Keratinocyte (primary cell): Measurements from ENCODE around the gene SLC34A2. TPM values are rescaled to one million over a fixed set of nuclear protein-coding genes. Genes with fewer than 3 reads are reported as not detected.
"Not testable (repeated sequence)": the region's sequence is repeated elsewhere in the genome, so short reads cannot be mapped to it uniquely, and the experiment has no call there.

Source experiments
- DNase-seq: peaks from one replicate; pipeline ENCODE4 v3.0.0-alpha.2; 2011; ENCODE audit warnings: low read depth, missing footprints, low spot score
- FAIRE-seq: peaks from 2 replicates; lab custom pipeline; 2011; peaks lifted over from hg19 to GRCh38; lab: Jason Lieb, UNC
- H2AFZ ChIP-seq: 2 replicates; pipeline ENCODE4 v1.6.0; 2012; ENCODE audit warnings: low read length, control low read depth, inconsistent platforms; ENCODE audit not compliant: control insufficient read depth
- H3K27ac ChIP-seq: 2 replicates; pipeline ENCODE4 v1.5.1; 2011; ENCODE audit warnings: low read length; ENCODE audit not compliant: control insufficient read depth, insufficient read depth
- H3K27me3 ChIP-seq: 3 replicates; pipeline ENCODE4 v1.6.0; 2011; ENCODE audit warnings: low read length; ENCODE audit not compliant: control insufficient read depth, insufficient read depth; ENCODE audit errors: extremely low read depth
- H3K36me3 ChIP-seq, 2 experiments: 2 replicates in 1 of 2; 3 replicates in 1 of 2; pipeline ENCODE4 v1.5.1; 2011; ENCODE audit warnings: low read length in 2 of 2, mild to moderate bottlenecking in 1 of 2; ENCODE audit not compliant: control insufficient read depth in 2 of 2, insufficient read depth in 2 of 2; ENCODE audit errors: extremely low read depth in 1 of 2
- H3K4me1 ChIP-seq: 3 replicates; pipeline ENCODE4 v1.5.1; 2011; ENCODE audit warnings: low read length; ENCODE audit not compliant: control insufficient read depth, insufficient read depth; ENCODE audit errors: extremely low read depth
- H3K4me2 ChIP-seq: 3 replicates; pipeline ENCODE4 v1.6.0; 2011; ENCODE audit warnings: low read depth, low read length; ENCODE audit not compliant: control insufficient read depth, insufficient read depth; ENCODE audit errors: extremely low read depth
- H3K4me3 ChIP-seq, 3 experiments: fragments of 200-600 bp in 1 of 3; sonication (generic) in 1 of 3; 2 replicates in 2 of 3; 3 replicates in 1 of 3; pipeline ENCODE4 v1.5.1; 2011 to 2016; ENCODE audit warnings: low read length in 3 of 3, mild to moderate bottlenecking in 3 of 3, control low read depth in 2 of 3, inconsistent platforms in 1 of 3, low read depth in 1 of 3, mixed read lengths in 1 of 3, mixed run types in 1 of 3, moderate library complexity in 1 of 3; ENCODE audit not compliant: control insufficient read depth in 2 of 3, insufficient read depth in 2 of 3; ENCODE audit errors: extremely low read depth in 1 of 3
- H3K79me2 ChIP-seq: 2 replicates; pipeline ENCODE4 v1.6.0; 2012; ENCODE audit warnings: low read length; ENCODE audit not compliant: control insufficient read depth, insufficient read depth
- H3K9ac ChIP-seq: 3 replicates; pipeline ENCODE4 v1.6.0; 2011; ENCODE audit warnings: low read length; ENCODE audit not compliant: control insufficient read depth, insufficient read depth; ENCODE audit errors: extremely low read depth
- H3K9me1 ChIP-seq: 3 replicates; pipeline ENCODE4 v1.6.0; 2011; ENCODE audit warnings: low read length; ENCODE audit not compliant: control insufficient read depth, insufficient read depth; ENCODE audit errors: extremely low read depth
- H3K9me3 ChIP-seq: 2 replicates; pipeline ENCODE4 v1.5.1; 2012; ENCODE audit warnings: low read depth, low read length; ENCODE audit not compliant: control insufficient read depth
- H4K20me1 ChIP-seq: 3 replicates; pipeline ENCODE4 v1.6.0; 2011; ENCODE audit warnings: low read length; ENCODE audit not compliant: control insufficient read depth, insufficient read depth; ENCODE audit errors: extremely low read depth
- EZH2 ChIP-seq: IDR thresholded peaks from one replicate; pipeline ENCODE4 v1.6.1; 2012; ENCODE audit warnings: inconsistent platforms, mild to moderate bottlenecking, low read length, moderate library complexity
- dilution Hi-C: fragments of 300-500 bp; cut with MboI; formaldehyde crosslinking; loops from one replicate; pipeline ENCODE4 v1.7.0; 2020; ENCODE audit warnings: low sequenced_read_pairs; ENCODE audit not compliant: extremely low pct_ligation_motif_present
- polyA plus RNA-seq, 5 experiments: library from polyadenylated mRNA; depleted of rRNA in 3 of 5; stranded (reverse) in 3 of 5; stranded (forward) in 1 of 5; unstranded in 1 of 5; fragments of >200 nt; gene quantifications; 1 replicate in 1 of 5; 2 replicates in 3 of 5; 3 replicates in 1 of 5; pipeline versions ENCODE4 v1.2.1 to v1.2.3, GENCODE V29; 2011 to 2012; ENCODE audit warnings: missing spikeins in 2 of 5, low read depth in 1 of 5, low replicate concordance in 1 of 5
- TF ChIP-seq, protein P1 (sequence below), 3 experiments: IDR thresholded peaks in 1 of 3; conservative IDR thresholded peaks in 1 of 3; optimal IDR thresholded peaks in 1 of 3; 2 replicates in 2 of 3; 3 replicates in 1 of 3; pipeline versions ENCODE3 to v1.5.1; 2011; ENCODE audit warnings: low read length in 3 of 3, mild to moderate bottlenecking in 3 of 3, moderate library complexity in 2 of 3, control low read depth in 1 of 3, inconsistent platforms in 1 of 3; ENCODE audit not compliant: insufficient read depth in 2 of 3; ENCODE audit errors: extremely low read depth in 1 of 3

The SLC34A2 gene
- polyA plus RNA-seq, 1 donor (not counting 4 experiments of a cell fraction or from before 2014, with no cell fraction given): not detected

DNA sequence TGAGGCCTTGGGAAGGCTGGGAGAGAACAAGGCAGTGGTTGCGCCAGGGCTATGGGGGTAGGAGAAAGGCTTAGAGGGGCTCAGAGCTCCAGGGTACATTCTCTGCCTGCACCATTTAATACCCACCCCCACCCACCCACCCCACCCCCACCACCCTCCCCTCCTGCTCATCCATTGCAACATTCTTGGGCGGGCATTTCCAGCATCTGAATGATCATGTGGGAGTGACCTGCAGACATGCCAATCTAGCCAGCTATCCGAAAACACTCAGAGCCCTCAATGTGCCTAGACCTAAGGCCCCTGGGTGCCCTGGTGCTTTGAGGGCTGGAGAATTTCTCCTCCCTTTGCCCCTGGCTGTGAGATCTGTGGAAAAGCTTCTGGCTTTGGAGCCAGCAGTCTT, 3.1 kb downstream of the SLC34A2 start:
- H3K9me1 ChIP-seq: no peaks in the 10 kb centered on the region

DNA sequence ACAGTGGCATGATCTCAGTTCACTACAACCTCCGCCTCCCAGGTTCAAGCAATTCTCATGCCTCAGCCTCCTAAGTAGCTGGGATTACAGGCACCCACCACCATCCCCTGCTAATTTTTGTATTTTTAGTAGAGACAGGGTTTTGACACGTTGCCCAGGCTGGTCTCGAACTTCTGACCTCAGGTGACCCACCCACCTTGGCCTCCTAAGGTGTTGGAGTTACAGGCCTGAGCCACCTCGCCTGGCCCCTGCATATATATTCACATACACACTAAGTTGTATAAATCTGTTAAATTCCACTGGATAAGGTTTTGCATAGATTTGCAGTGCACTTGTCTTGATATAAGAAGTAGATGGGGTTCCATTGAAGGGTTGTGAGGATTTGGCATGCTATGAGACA, 5.8 kb downstream of the SLC34A2 start:
- H3K4me2 ChIP-seq, H3K4me3 ChIP-seq, dilution Hi-C loops, H2AFZ ChIP-seq, H4K20me1 ChIP-seq, H3K4me1 ChIP-seq, DNase-seq, H3K36me3 ChIP-seq, H3K9me3 ChIP-seq, H3K27me3 ChIP-seq, H3K27ac ChIP-seq, H3K9me1 ChIP-seq, H3K9ac ChIP-seq, H3K79me2 ChIP-seq, FAIRE-seq: not testable (repeated sequence)

More for the DNA sequence above, 3.1 kb downstream of the SLC34A2 start:
- no peaks in the 10 kb centered on the region for H3K79me2 ChIP-seq
- no peak overlapping the region for H2AFZ ChIP-seq
- H3K4me2 ChIP-seq: no peak overlapping the region
- no peaks in the 10 kb centered on the region for H4K20me1 ChIP-seq
- no peaks in the 10 kb centered on the region for H3K9me3 ChIP-seq
- DNase-seq (no peak), FAIRE-seq (no peak)
- H3K4me1 ChIP-seq: no peaks in the 10 kb centered on the region
- H3K27ac ChIP-seq: no peak overlapping the region
- no peak overlapping the region for H3K9ac ChIP-seq
- no peak overlapping the region for H3K4me3 ChIP-seq
- H3K27me3 ChIP-seq: peaks cover 36% of the 10 kb centered on the region
- TF ChIP-seq, protein P1, sequence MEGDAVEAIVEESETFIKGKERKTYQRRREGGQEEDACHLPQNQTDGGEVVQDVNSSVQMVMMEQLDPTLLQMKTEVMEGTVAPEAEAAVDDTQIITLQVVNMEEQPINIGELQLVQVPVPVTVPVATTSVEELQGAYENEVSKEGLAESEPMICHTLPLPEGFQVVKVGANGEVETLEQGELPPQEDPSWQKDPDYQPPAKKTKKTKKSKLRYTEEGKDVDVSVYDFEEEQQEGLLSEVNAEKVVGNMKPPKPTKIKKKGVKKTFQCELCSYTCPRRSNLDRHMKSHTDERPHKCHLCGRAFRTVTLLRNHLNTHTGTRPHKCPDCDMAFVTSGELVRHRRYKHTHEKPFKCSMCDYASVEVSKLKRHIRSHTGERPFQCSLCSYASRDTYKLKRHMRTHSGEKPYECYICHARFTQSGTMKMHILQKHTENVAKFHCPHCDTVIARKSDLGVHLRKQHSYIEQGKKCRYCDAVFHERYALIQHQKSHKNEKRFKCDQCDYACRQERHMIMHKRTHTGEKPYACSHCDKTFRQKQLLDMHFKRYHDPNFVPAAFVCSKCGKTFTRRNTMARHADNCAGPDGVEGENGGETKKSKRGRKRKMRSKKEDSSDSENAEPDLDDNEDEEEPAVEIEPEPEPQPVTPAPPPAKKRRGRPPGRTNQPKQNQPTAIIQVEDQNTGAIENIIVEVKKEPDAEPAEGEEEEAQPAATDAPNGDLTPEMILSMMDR (optimal IDR thresholded peaks at IDR 0.05 in 1 of 3, IDR thresholded peaks at IDR 0.05 in 1 of 3, conservative IDR thresholded peaks at IDR 0.05 in 1 of 3; ENCODE audit: extremely low read depth in 1 of 3, insufficient read depth in 2 of 3, low read length in 3 of 3): no peak
- TF ChIP-seq EZH2: no peak
- dilution Hi-C loops: no loop called here
- no peaks in the 10 kb centered on the region for H3K36me3 ChIP-seq

DNA sequence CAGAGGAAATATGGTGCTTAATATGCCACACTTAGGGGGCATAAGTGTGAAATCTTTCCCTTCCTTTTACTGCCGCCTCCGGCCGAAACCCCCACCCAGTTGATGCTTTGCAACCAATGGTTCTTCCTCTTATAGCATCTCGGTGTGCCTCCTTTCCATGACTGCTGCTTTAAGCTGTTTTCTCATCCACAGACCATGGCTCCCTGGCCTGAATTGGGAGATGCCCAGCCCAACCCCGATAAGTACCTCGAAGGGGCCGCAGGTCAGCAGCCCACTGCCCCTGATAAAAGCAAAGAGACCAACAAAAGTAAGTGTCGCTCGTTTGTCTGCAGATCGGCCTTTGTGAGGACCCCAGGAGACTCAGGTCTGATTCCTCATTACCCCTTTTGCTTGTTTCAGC, 6.7 kb downstream of the SLC34A2 start:
- no peaks in the 10 kb centered on the region for H3K9me3 ChIP-seq
- FAIRE-seq (no peak), DNase-seq (no peak)
- H3K4me2 ChIP-seq: no peak overlapping the region
- no peak overlapping the region for H2AFZ ChIP-seq
- H3K9ac ChIP-seq: no peak overlapping the region
- H3K36me3 ChIP-seq: no peaks in the 10 kb centered on the region
- TF ChIP-seq EZH2: no peak
- TF ChIP-seq, protein P1 (optimal IDR thresholded peaks at IDR 0.05 in 1 of 3, IDR thresholded peaks at IDR 0.05 in 1 of 3, conservative IDR thresholded peaks at IDR 0.05 in 1 of 3; ENCODE audit: extremely low read depth in 1 of 3, insufficient read depth in 2 of 3, low read length in 3 of 3): no peak
- dilution Hi-C loops: no loop called here
- H3K79me2 ChIP-seq: no peaks in the 10 kb centered on the region
- H3K4me3 ChIP-seq: no peak overlapping the region
- no peaks in the 10 kb centered on the region for H3K9me1 ChIP-seq
- no peak overlapping the region for H3K27ac ChIP-seq
- no peaks in the 10 kb centered on the region for H3K4me1 ChIP-seq
- peaks cover 6% of the 10 kb centered on the region for H3K27me3 ChIP-seq
- H4K20me1 ChIP-seq: no peaks in the 10 kb centered on the region
